ENCODE results near the gene AHCYL2.

- TF ChIP-seq, protein P1, sequence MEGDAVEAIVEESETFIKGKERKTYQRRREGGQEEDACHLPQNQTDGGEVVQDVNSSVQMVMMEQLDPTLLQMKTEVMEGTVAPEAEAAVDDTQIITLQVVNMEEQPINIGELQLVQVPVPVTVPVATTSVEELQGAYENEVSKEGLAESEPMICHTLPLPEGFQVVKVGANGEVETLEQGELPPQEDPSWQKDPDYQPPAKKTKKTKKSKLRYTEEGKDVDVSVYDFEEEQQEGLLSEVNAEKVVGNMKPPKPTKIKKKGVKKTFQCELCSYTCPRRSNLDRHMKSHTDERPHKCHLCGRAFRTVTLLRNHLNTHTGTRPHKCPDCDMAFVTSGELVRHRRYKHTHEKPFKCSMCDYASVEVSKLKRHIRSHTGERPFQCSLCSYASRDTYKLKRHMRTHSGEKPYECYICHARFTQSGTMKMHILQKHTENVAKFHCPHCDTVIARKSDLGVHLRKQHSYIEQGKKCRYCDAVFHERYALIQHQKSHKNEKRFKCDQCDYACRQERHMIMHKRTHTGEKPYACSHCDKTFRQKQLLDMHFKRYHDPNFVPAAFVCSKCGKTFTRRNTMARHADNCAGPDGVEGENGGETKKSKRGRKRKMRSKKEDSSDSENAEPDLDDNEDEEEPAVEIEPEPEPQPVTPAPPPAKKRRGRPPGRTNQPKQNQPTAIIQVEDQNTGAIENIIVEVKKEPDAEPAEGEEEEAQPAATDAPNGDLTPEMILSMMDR (conservative IDR thresholded peaks at IDR 0.05; ENCODE audit: low read depth in 2 of 2): no peak
- TF ChIP-seq CREB1 (CRISPR knock-in tag; IDR thresholded peaks at IDR 0.05; ENCODE audit: low read depth): peak; percentile 49; the same call in 1 of the 2 replicates
Observed at GRCh38 chr7:129224251-129225205, at the start of gene AHCYL2.

Data from GM23338 (cell line).